OCI-LY3 (cell line): ENCODE measurements around the gene GNA12.
A peak's percentile ranks its signal among the peaks of the same experiment; 100 is the strongest.

Source experiments
- H2AFZ ChIP-seq: fragments of 200-600, 300-600 bp; shearing (Covaris generic); 2 replicates; pipeline ENCODE4 v1.6.0; 2014; ENCODE audit warnings: antibody characterized with exemption, low read depth, low read length
- H3K27ac ChIP-seq: fragments of 200-600, 300-600 bp; sonication (generic); 2 replicates; pipeline ENCODE4 v1.5.1; 2014; ENCODE audit warnings: mild to moderate bottlenecking, low read length, moderate library complexity, mixed read lengths
- H3K27me3 ChIP-seq: fragments of 200-600, 300-600 bp; sonication (generic); 2 replicates; pipeline ENCODE4 v1.6.1; 2014; ENCODE audit warnings: low read depth, low read length, mixed read lengths
- H3K36me3 ChIP-seq: fragments of 200-600, 300-600 bp; sonication (generic); replicated peaks from 2 replicates; pipeline ENCODE3; 2014; ENCODE audit warnings: low read depth, low read length, mixed read lengths
- H3K4me1 ChIP-seq: fragments of 300-600, 200-600 bp; sonication (generic); 2 replicates; pipeline ENCODE4 v1.6.1; 2014; ENCODE audit warnings: low read length, mixed read lengths
- H3K4me2 ChIP-seq: fragments of 200-600, 300-600 bp; sonication (generic); 2 replicates; pipeline ENCODE4 v1.6.1; 2014; ENCODE audit warnings: low read length, mixed read lengths
- H3K4me3 ChIP-seq: fragments of 300-600, 200-600 bp; sonication (generic); 2 replicates; pipeline ENCODE4 v1.5.1; 2014; ENCODE audit warnings: antibody characterized with exemption, mild to moderate bottlenecking, low read length, moderate library complexity
- H3K79me2 ChIP-seq: fragments of 300-600, 200-600 bp; shearing (Covaris generic); 2 replicates; pipeline ENCODE4 v1.6.1; 2014; ENCODE audit warnings: mild to moderate bottlenecking, low read length, mixed read lengths
- H3K9ac ChIP-seq: fragments of 300-600, 200-600 bp; shearing (Covaris generic); 2 replicates; pipeline ENCODE4 v1.6.0; 2014; ENCODE audit warnings: mild to moderate bottlenecking, low read length, moderate library complexity
- H3K9me3 ChIP-seq: fragments of 200-600, 300-600 bp; shearing (Covaris generic); 2 replicates; pipeline ENCODE4 v1.6.1; 2014; ENCODE audit warnings: low read length, mixed read lengths; ENCODE audit not compliant: insufficient read depth
- H4K20me1 ChIP-seq: fragments of 200-600, 300-600 bp; sonication (generic); 2 replicates; pipeline ENCODE4 v1.6.1; 2016; ENCODE audit warnings: low read length, mixed read lengths; ENCODE audit not compliant: insufficient read depth
- CTCF ChIP-seq: fragments of 200-600, 300-600 bp; sonication (generic); IDR thresholded peaks from 2 replicates; pipeline ENCODE4 v1.5.1; 2014; ENCODE audit warnings: antibody characterized with exemption, low read length, low read depth
- EZH2phosphoT487 ChIP-seq: fragments of 200-600 bp; shearing (Covaris generic); IDR thresholded peaks from 2 replicates; pipeline ENCODE4 v1.6.1; 2018; ENCODE audit warnings: antibody characterized with exemption, mixed run types, low read depth

The GNA12 gene

GRCh38 chr7:2821842-2822507 is 22.1 kb downstream of the GNA12 start:
- Histone ChIP-seq H3K4me3 (peak overlapping the region; percentile 57), H3K9ac (peak overlapping the region; percentile 42), H3K4me1 (peaks cover 60% of the 10 kb centered on the region), H2AFZ (no peak overlapping the region), H3K4me2 (peak overlapping the region; percentile 85), H3K27me3 (no peaks in the 10 kb centered on the region), H4K20me1 (no peaks in the 10 kb centered on the region), H3K79me2 (peaks cover 67% of the 10 kb centered on the region), H3K27ac (peak overlapping the region; percentile 56), H3K9me3 (no peaks in the 10 kb centered on the region), H3K36me3 (peaks cover 3% of the 10 kb centered on the region)
- TF ChIP-seq CTCF (no peak), EZH2phosphoT487 (no peak)

- H3K27ac ChIP-seq, result peak overlapping the region; percentile 56
- H4K20me1 ChIP-seq, result no peaks in the 10 kb centered on the region
- peaks cover 67% of the 10 kb centered on the region for H3K79me2 ChIP-seq
- no peak overlapping the region for H2AFZ ChIP-seq
- no peaks in the 10 kb centered on the region for H3K27me3 ChIP-seq
- H3K9ac ChIP-seq, result peak overlapping the region; percentile 42
- peak overlapping the region; percentile 57 for H3K4me3 ChIP-seq
- peaks cover 3% of the 10 kb centered on the region for H3K36me3 ChIP-seq
- peaks cover 56% of the 10 kb centered on the region for H3K4me1 ChIP-seq
- no peaks in the 10 kb centered on the region for H3K9me3 ChIP-seq
- peak overlapping the region; percentile 85 for H3K4me2 ChIP-seq
- TF ChIP-seq CTCF (0 out of 2 replicates have a peak, but pooled peaks have one; percentile 2), EZH2phosphoT487 (no peak)
Measured at GRCh38 chr7:2821161-2821841, 22.8 kb downstream of the GNA12 start.

- peaks cover 64% of the 10 kb centered on the region for H3K79me2 ChIP-seq
- H3K27ac ChIP-seq, result no peak overlapping the region
- no peak overlapping the region for H2AFZ ChIP-seq
- no peaks in the 10 kb centered on the region for H3K9me3 ChIP-seq
- H3K9ac ChIP-seq, result no peak overlapping the region
- H3K4me3 ChIP-seq, result no peak overlapping the region
- no peaks in the 10 kb centered on the region for H4K20me1 ChIP-seq
- H3K27me3 ChIP-seq, result no peaks in the 10 kb centered on the region
- no peak for TF ChIP-seq CTCF
- no peak for TF ChIP-seq EZH2phosphoT487
- peak overlapping the region; percentile 85; the same call in 1 of the 2 replicates for H3K4me2 ChIP-seq
- H3K36me3 ChIP-seq, result peaks cover 3% of the 10 kb centered on the region
- H3K4me1 ChIP-seq, result peaks cover 56% of the 10 kb centered on the region
Measured at GRCh38 chr7:2820508-2820934, 23.6 kb downstream of the GNA12 start.

- no peak overlapping the region for H2AFZ ChIP-seq
- H3K27ac ChIP-seq, result no peak overlapping the region
- H3K27me3 ChIP-seq, result no peaks in the 10 kb centered on the region
- no peaks in the 10 kb centered on the region for H3K9me3 ChIP-seq
- H3K9ac ChIP-seq, result no peak overlapping the region
- H3K4me1 ChIP-seq, result peaks cover 52% of the 10 kb centered on the region
- peaks cover 3% of the 10 kb centered on the region for H3K36me3 ChIP-seq
- no peak for TF ChIP-seq CTCF
- no peak for TF ChIP-seq EZH2phosphoT487
- H3K4me3 ChIP-seq, result no peak overlapping the region
- no peaks in the 10 kb centered on the region for H4K20me1 ChIP-seq
- H3K79me2 ChIP-seq, result peaks cover 58% of the 10 kb centered on the region
- no peak overlapping the region for H3K4me2 ChIP-seq
Measured at GRCh38 chr7:2819954-2820397, 24.1 kb downstream of the GNA12 start.
